ENCODE results near the gene TRAPPC6A.
"Not testable (repeated sequence)": the region's sequence is repeated elsewhere in the genome, so short reads cannot be mapped to it uniquely, and the experiment has no call there.

The TRAPPC6A gene

DNA sequence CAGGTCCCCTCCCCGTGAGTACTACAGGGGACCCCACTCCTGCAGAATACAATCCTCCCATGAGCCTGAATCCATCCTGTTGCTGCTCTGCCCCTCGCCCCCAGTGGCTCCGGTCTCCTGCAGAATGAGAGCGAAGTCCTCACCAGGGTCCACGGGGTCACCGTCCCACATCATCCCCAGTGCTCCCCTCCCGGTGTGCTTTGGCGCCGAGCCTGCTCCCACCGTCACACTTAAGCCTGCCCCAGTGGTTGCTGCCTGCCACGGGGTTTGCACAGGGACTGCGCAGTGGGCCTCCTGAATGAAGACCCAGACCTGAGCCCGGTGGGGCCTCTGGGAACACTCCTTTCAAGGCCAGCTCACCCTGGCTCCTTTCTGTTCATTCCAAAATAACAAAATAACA is 47.8 kb downstream of the TRAPPC6A start:
- no peak for DNase-seq (ENCODE audit: low read depth)

DNA sequence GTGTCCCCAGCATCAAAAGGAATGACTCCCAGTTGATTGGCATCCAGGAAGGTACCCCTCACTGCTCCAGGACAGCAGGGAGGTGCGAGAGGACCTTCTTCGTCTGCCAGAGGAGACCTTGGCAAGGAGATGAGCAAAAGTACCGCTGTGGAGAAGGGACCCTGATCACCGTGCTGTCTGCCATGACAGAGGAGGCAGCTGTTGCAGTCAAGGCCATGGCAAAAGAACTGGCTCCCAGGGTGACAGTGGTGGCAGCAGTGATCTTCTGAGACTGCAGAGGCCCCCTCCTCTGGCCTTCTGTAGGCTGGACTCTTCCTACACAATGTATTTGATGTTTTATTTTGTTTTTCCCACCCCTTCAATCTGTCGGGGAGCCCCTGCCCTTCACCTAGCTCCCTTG is 49.2 kb downstream of the TRAPPC6A start:
- no peak for DNase-seq (ENCODE audit: low read depth)

DNA sequence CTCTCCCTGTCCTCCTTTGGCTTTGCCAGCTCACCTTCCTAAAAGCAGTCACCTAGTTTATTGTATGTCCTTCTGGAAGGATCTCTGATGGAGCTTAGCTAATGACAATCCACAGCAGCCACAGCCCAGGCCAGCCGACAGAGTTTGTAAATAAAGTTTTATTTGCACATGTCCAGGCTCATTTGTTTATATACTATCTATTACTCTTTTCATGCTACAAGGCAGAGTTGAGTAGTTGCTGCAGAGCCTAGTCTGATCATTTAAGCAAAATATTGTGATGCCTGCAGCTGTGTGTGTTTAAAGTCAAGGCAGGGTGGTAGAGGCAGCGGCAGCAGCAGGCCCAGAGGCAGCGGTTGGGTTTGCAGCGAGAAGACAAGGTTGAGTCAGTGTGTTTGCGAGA is 49.9 kb downstream of the TRAPPC6A start:
- DNase-seq (ENCODE audit: low read depth), result no peak

DNA sequence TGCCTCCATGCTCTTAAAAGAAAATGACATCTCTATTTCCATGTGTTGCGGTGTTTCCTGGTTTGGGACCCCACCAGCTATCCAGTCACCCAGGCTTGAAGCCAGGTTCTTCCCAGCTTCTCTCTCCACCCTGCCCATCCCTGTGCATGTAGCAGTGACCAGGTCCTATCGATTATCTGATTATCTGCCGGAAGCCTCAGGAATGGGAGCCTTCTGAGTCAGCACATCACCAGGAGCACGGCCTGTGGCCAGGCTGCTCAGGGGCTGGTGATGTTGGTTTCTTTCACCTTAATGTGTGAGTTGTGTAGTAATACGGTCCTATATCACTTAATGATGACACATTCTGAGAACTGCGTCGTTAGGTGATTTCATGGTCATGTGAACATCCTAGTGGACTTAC is 51.4 kb downstream of the TRAPPC6A start:
- DNase-seq (ENCODE audit: low read depth), result no peak

DNA sequence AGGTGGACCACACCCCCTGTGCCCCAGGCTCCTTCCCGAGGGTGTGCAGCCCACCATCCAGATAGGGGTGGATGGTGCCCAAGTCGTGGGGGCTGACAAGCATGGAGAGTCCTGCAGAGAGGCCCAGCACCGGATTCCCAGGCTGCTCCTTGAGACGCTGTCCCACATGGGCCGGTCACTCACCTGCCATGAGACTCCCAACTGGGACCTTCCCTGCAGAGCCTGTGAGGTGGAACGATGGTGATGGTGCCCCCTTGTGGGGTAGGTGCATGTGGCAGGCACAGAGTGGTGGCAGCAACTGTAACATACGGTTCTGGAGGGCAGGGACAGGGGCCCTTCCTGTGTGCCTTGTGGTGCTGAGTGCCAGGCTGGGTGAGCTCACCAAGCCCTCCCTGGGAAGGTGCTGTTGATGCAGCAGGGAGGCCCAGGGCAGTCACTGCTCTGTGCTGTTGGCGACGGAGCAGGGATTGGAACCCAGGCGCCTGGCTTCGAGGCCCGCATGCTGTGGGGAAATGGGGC is 52.0 kb downstream of the TRAPPC6A start:
- peak; percentile 27 for DNase-seq (ENCODE audit: low read depth)

DNA sequence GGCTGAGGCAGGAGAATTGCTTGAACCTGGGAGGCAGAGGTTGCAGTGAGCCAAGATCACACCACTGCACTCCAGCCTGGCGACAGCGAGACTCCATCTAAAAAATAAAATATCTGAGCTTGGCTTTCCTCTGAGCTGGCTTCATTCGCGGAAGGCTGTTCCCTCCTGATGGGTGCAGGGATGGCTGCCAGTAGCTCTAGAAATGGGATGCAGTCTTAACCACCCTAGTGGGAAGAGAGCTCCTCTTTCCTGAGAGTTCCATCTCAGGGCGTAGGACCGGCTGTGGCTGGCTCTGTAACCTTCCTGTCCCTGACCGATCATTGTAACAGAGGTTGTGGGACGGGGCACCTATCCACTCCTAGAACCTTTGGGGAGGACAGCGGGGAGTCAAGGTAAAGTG is 52.7 kb downstream of the TRAPPC6A start:
- no peak for DNase-seq (ENCODE audit: low read depth)

DNA sequence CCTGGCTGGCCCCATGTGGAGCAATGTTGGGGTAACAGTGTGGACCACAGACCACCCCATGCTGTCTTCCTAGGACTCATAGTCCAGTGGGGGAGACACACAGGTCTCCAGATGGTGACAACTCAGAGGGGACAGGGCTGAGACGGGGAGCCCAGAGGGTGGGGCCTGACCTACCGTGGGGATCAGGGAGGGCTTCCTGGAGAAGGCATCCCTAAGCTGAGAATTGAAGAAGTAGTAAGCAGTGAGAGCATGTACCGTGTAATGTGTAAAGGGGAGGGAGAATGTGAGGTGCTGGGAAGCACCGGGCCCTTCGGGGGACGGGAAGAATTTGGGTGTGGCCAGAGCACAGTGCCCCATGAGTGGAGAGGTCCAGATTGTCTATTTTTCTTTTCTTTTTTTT is 54.0 kb downstream of the TRAPPC6A start:
- DNase-seq (ENCODE audit: low read depth), result no peak

DNA sequence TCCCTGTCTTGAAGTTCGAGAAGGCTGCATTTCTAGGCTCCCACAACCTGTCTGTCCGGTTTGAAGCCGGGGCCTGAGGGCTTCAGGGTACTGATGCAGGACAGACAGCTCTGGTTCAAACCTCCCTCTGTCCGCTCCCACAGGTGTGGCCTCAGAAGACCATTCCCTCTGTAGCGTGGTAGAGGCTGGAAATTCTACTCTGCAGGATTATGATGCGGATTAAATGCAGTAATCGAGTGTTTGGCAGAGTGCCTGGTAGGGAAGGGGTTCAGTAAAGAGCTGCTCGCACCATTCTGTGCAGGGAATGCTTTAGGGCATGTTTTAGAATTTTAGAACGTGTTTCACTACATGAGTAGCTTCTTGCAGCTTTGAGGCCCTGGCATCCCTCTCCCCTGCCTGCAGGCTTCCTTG is 54.6 kb downstream of the TRAPPC6A start:
- DNase-seq (ENCODE audit: low read depth), result no peak

DNA sequence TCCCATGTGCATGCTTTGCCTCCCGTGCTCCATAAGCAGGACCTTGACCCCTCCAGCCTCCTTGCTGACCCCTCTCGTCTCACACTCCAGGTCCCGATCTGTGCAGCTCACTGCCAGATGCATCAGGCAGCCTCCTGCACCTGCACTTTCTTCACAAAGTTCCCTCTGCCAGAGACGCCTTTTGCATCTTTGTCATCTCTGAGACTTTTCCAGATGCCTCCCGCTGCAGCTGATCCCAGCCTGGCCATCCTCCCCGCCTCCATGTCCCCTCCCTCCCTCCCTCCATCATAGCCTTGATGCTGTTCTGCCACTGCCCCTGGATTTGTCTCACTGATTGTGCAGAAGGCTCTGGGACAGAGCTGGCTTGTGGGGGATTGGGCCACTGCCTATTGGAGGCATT is 55.2 kb downstream of the TRAPPC6A start:
- DNase-seq (ENCODE audit: low read depth), result no peak

DNA sequence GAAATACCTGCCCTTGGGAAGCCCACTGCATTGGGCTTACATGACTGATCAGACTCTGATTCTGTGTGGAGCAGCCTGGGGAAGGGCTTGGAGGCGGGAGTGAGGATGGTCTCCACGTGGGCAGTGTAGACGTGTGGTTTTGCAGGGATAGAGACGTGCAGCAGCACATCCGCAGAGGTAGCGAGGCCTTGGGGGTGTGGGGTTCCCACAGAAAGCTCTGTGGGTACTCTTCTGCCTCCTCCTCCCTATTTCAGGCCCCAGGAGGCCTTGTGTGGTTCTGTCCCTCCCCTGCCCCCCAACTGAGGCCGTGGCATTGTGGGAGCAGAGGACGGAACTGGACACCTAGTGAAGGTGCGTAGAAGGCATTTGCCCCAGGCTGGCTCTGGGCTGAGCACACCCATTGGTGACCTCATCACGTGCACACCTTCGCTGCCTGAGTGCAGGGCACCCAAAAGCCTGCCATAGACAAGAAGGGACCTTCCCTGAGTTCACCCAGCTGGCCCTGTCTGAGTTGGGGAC is 56.2 kb downstream of the TRAPPC6A start:
- no peak for DNase-seq (ENCODE audit: low read depth)

DNA sequence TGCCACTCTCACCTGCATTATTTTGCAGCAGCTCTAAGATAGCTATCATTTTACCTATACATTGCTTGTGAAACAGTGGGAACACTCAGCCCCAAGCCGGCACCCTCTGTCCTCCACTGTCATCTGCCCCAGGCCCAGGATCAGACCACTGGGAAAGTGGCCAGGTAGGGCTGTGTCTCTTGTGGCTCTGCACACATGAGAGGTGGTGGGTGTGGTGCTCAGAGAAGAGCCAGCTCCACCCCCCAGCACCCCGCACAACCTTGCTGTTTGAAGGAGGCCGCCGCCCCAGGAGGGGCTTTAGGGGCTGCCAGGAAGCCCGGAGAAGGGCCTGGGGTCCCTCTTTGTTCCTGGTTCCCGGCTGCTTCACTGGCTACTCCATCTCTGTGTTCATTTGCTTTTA is 58.5 kb downstream of the TRAPPC6A start:
- no peak for DNase-seq (ENCODE audit: low read depth)

DNA sequence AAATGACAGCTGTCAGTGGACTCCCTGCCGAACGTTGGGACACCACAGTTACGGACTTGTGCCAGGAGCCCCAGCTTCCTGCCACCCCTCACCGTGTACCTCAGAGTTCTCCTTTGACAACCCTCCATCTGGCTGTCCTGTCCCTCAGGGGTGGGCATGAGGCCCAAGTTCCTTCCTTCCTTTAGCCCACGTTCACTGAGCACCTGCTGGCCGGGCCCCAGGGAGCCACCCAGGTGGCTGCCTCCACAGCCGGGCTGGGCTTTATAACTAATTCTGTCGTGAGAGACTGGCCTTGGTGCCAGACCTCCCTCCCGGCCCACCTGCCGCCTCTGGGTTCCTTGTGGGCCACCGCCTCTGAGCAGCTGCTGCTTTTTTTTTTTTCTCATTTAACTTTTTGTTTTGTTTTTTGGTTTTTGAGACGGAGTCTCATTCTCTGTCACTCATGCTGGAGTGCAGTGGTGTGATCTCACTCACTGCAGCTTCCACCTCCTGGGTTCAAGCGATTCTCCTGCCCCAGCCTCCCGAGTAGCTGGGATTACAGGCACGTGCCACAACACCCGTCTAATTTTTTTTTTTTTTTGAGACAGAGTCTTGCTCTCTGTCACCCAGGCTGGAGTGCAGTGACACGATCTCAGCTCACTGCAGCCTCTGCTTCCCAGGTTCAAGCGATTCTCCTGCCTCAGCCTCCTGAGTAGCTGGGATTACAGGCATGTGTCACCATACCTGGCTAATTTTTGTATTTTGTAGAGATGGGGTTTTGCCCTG is 59.3 kb downstream of the TRAPPC6A start:
- DNase-seq (ENCODE audit: low read depth), result not testable (repeated sequence)

DNA sequence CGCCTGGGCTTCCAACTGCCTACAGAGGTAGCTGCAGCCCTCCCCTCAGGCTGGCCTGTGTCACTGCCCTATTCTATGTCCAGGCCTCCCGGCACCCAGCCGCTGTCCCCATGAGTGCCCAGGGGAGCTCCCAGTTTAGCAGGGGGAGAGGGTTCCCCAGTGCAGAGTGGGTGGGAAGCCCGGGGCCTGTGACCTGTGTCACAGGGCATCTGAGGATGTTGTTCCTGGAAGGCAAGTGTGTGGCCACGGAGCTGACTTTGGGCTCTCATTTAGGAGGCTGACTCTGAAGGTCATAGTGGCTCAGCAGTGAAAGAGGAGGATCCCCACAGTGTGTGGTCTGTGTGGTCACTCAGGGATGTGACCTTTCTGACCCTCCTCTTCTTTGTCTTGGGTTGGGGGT is 59.9 kb downstream of the TRAPPC6A start:
- DNase-seq (ENCODE audit: low read depth), result no peak

DNA sequence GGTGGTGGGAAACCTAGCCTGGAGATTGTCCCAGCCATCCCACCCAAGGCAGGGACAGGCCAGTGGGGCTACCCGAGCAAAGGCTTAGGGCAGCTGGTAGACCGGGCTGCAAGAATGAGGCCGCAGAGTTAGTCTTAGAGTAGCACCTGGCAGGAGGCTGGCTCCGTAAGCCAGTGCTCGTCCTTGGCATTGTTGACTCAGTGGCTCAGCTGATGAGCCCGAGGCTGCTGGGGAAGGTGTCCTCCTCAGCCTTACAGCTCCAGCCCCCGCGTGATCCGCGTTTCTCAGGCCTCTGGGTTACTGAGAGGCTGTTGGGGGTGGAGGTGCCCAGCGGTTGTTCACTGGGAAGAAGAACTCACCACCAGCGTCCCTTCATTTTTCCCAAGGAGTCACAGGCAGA is 60.4 kb downstream of the TRAPPC6A start:
- DNase-seq (ENCODE audit: low read depth), result no peak

DNA sequence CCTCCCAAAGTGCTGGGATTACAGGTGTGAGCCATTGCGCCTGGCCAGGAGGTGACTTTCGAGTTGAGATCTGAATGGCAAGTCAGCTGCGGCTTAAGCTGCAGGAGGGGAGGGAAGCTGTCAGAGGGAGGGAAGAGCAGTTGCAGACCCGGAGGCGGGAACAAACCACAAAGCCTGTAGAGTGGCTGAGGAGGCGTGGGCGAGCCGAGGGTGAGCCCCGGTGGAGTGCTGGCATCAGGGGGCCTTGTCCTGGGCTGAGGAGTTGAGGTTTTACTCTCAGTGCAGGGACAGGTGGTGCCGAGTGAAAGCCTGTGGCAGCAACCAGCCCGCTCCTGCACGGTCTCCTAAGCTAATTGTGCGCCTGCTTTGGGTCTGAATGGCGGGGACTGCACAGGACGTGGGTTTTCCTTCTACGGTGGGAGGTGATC is 60.9 kb downstream of the TRAPPC6A start:
- DNase-seq (ENCODE audit: low read depth), result no peak

DNA sequence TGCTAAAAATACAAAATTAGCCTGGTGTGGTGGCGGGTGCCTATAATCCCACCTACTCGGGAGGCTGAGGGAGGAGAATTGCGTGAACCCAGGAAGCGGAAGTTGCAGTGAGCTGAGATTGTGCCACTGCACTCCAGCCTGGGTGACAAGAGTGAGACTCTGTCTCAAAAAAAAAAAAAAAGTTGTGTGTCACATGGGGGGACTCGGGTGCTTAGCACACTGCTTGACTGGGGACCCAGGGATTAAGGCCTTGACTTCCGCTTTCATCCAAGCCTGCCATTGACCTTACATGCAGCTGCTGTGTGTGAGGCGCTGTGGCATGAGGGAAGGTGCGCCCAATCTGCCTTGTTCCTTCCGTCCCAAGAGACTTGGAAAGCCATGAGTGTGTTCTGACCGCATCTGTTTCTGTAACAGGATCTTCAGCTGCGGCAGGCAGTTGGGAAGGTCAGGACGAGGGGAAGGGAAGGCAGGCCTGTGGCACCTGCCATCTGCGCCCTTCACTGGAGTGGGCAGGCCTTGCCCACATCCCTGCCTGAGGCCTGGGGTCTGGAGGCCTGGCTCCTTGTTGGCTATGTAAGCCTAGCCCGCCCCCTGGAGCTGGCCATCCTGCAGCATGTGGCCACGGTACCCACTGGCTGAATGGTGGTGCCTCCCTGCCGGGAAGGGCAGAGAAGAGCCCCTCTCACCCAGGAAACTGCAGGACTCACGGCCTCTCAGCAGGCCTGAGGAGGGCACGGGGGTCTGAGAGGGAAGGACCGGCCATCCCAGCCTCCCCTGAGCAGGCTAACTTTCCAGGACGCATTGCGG is 62.0 kb downstream of the TRAPPC6A start:
- DNase-seq (ENCODE audit: low read depth), result no peak

DNA sequence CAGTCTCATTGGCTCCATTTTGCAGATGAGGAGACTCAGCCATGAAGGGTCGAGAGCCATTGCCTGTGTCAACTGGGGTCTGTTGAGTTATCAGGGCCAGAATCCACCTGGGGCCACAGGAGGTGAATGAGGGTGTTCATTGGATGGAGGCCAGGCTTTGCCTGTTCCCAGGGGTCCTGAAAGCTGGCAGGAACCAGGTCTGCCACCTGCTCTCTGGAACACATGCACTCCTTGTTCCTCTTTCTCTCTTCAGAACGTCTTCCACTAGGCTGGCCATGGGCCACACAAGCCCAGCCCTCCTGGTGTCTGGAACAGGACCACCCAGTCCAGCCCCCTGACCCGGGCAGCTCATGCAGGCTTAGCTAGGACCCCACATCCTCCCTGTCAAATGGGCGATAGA is 63.9 kb downstream of the TRAPPC6A start:
- no peak for DNase-seq (ENCODE audit: low read depth)

DNA sequence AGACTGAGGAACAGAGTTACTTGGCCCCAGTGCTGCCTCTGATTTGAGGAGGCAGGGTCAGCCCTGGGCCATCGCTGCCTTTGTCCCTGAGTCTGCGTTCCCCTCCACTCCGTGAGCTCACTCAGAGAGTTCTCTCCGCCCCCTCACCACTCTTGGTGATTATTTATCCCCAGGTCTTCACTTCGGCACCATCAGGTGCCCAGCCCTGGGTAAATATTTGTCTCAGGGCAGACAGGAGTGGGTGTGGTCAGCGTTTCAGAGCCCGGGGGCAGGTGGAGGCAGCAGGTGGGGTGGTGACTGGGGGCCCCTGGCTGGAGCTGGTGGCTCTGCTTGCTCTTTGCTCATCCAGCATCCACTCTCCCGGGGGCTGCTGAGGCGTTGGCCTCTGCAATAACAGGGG is 64.4 kb downstream of the TRAPPC6A start:
- DNase-seq (ENCODE audit: low read depth), result no peak

All from stimulated activated CD8-positive, alpha-beta memory T cell treated with anti-CD3 and anti-CD28 coated beads, Interleukin-12 subunit alpha, Interleukin-12 subunit beta, amount 100 ng/mL, for 1 hour (primary cell).